Activated CD4-positive, alpha-beta T cell treated with anti-CD3 and anti-CD28 coated beads, Interleukin-2, amount 50 U/mL, for 4 hours (primary cell): ENCODE data around the gene DYRK1A.

Experiments used
- DNase-seq, 2 experiments: peaks; one replicate each; pipeline ENCODE4 v3.0.0-alpha.2; 2020

The DYRK1A gene

DNA sequence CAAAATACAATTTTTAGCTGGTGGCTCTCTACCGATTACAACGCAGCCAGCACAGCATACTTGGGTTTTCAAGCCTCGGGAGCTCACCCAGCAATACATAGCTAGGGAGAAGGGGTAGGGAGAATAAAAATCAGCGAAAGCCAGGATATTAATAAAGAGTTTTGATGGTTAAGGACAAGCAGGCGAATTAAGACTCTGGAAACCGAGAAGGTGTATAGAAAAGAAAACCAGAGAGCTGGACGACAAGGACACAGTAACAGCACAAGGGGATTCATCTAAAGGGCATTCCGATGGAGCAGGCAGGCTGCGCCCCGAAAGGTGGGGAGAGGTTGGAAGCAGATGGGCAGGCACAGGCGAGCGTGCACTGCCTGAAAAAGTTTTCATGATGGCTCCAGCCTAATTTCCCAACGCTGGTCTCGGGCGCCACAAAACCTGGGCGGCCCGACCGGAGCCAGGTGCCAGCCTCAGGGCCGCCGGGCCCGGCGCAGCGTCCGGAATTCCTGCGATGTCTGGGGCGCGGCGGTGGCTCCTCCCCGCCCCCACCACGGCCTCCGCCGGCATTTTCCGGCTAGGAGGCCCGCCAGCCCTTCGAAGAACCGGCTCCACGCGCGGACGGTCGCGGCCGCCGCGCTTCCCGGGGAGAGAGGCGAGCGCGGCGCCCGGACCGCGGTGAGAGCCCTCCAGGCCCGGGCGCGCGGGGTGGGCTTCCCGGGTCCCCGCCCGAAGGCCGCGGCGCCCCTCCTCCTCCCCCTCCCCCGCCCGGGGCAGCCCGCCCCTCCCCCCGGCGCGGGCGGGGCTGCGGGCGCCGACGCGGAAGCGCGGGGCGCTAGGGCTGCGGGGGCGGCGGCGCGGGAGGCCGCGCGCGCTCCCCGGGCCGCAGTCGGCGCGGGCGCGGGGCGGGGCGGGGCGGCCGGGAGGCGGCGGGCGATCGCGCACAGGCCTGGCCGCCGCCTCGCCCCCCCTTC, 774 bp upstream of the DYRK1A start:
- DNase-seq = peak; percentile 41 to 42

DNA sequence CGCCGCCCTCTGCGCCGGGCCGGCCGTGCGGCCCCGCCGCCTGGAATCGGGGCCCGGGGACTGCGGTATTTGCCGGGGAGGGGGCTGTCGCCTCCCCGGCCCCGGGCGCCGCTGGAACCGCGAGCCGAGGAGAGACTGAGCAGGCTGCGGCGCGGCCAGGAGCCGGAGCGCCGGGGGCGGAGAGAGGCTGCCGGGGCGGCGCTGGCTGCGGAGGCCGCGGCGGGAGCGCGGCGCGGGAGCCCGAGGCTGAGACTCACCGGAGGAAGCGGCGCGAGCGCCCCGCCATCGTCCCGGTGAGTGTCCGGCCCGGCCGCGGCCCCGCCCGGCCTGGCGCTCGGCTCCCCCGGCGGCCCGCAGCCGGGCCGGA, 746 bp downstream of the DYRK1A start:
- peak in 1 of 2 experiments; percentile 19 for DNase-seq

DNA sequence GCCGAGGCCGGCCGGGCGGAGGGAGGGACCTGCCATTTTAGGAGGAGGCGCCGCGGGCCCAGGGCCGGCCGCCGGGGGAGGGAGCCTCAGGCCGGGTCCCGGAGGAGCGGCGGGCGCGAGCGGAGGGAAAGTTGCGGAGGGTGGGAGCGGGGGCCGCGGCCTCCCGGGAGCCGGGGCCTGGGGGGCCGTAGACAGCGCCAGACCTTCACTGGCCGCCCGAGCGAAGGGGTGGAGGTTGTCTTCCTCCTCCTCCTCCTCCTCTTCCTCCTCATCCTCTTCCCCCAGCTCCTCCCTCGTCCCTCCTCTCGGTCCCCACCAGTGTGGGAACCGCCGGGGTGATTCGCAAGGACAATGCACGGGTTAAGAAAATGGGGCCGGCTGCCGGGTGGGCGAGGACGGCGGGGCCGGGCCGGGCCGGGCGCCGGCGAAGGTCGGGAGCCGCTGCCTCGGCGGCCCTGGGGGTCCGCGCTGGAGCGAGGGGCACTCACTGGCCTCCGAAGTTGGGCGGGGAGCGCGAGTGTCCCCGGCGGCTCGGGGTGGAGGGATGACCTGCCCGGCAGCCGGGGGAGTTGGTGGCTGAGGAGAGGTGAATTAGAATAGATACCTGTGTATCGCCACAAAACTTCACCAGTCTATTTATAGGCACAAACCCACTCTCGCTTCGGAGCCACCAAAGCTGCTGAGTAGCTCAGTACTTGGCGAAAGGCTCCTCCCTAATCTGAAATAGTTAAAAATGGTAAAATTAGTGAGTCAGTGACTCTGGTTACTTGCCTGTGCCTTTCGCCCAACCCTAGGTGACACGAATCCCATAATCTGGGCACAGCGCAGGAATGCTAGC, 1.3 kb downstream of the DYRK1A start:
- peak; percentile 12 to 25 for DNase-seq

DNA sequence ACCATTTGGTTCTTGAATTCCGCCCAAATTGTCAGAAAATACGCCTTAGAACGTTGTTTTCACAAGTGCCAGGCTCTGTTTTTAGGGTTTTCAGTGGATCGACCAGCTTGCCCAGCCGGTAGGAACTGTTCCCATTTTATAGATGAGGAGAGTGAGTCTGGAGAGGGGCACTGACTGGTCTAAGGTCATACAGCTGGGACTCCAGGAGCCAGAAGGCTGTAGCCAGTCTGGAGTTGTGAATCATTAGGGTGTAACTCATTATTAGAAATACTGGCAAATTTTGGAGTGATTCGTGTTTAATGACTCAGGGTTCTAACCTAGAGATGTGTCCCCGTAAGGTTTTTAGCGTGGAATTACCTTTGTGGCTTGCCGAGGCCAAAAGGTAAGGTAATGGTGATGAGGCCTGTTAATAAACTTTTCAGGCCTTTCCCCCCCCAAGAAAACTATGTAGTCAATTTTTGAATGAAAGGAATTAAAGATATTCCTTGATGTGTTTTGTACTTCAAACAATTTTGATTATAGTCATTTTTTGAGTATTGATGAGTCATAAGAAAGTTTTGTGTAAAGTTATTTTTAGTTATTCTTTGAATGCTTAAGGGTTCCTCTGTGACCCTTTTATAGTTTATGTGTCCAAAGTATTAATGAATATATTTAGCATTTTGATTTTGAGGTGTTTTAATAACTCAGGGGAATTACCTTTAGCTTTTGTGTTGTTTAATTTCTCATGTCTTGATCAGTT, 2.1 kb downstream of the DYRK1A start:
- DNase-seq = peak in 1 of 2 experiments; percentile 9

DNA sequence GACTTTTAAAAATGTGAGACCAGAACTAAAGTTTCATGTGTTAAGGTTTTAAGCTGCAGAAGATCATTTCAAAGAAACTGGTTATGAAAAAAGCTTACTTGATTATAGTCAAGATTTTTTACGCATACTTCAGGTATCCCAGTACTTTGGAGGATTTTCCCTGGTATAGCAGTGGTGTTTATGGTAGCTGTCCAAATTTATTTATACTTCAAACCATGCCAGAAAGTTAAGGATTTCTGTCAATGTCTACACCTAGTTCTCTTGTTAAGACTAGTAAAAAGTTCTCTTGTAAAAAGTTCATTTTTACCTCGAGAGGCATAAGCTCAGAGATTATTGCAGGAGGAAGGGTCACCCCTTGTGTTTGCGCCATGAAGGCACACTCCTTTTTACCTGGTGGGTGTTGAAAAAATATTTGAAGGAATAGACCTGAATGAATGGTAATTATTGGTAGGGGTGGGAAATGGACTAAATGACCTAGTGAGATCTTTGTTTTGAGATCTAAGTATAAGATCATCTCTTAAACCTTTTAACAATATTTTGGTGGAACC, 2.8 kb downstream of the DYRK1A start:
- no peak for DNase-seq

DNA sequence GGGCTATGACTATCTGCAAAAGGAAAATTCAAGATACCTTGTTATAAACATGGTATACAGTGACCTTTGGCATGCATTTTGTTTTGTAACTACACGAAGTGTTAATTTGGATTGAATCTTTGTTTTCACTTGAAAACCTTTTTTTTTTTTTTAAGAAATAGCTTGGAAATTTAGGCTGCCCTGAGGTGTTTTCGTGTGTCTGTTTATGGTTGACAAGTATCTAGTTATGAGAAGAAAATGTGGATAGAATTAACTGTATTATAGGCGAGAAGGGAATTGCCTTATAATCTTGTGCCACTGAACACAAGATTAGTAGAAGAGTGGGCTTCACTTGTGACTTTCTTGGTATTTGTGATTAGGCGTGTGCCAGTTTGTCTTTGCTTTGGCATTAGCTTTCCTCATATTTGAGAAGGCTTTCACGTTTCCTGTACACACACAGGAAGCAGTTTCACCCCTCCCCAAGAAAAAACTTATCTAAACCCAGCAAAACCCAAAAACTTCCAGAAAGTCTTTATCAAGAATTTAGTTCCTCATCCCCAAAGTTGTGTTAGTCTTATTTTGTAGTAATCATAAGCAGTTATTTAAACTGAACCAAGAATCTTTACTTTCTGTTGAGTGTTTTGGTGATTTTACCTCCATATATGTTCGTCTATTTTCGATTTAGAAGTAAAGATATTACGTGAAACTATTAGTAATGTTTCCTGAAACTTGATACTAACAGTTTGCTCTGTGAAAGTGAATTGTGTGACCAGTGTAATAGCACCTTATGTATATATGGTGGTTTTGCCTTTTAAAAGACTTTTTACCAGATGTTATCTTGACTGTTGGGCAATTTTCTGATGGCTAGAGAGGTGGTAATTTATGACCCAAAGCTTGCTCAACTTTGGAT, 3.8 kb downstream of the DYRK1A start:
- DNase-seq = no peak

DNA sequence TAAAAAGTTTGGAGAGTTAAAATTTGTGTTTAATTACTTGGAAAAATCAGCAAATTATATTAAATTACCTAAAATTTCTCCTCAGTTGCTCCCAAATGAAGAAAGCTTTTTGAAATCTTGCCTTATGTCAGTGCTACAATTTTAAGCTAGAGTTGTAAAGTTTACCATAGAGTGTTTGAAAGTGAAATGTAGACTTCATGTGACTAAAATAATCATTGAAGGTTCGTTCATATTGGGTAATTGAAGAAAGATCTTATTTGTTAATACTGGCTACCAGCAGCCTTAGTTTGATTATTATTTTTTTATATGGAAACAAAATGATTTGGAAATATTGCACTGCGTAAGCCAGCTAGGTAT, 4.4 kb downstream of the DYRK1A start:
- no peak for DNase-seq

DNA sequence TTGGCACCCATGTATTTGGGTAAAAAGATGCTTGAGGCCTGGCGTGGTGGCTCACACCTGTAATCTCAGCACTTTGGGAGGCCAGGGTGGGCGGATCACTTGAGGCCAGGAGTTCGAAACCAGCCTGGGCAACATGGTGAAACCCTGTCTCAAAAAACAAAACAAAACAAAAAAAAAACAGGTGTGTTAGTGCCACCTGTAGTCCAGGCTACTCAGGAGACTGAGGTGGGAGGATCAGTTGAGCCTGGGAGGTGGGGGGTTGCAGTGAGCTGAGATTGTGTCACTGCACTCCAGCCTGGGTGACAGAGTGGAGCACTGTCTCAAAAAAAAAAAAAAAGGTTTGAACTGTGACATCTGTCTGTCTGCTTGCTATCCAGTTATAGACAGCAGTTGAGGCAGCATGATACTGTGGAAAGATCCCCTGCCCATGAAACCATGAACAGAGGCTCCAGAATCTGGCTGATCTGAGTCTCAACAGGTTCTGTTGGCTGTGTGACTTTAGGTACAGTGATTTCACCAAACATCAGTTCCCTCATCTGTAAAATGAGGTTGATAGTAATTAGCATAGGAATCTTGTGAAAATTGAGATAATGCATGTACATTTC, 5.7 kb downstream of the DYRK1A start:
- no peak for DNase-seq

DNA sequence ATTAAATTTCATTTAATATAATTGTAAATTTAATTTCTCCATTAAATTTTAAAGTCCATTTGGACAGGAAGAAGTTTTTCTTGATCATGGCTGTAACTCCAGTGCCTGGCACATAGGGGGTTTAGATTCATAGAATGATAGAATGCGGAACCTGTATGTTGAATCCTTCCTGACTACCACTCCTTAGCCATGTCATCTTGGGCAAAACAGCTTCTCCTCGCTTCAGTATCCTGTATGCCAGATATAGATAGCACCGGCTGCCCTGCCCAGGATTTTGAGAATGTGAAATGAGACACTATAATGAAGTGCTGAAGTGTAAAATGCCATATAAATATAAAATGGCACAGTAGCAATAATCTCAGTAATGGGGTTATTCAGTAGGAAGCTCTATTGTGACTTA, 6.4 kb downstream of the DYRK1A start:
- no peak for DNase-seq

DNA sequence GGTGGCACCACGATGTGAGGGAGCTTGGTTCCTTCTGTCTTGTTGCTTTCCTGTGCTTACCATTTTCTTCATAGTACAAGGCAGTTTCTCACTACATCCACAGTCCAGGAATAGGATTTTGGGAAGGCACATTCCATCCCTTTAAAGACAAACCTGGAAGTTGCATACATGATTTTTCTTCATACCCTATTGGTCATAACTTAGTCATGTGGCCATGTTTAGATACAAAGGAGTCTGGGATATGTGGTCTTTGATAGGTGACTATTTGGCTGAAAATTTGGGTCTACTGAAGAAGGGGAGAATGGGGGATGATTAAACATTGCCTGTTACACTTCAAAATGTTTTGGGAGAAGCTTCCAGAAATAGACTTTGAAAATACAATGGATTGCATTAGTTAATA, 7.0 kb downstream of the DYRK1A start:
- DNase-seq = no peak

DNA sequence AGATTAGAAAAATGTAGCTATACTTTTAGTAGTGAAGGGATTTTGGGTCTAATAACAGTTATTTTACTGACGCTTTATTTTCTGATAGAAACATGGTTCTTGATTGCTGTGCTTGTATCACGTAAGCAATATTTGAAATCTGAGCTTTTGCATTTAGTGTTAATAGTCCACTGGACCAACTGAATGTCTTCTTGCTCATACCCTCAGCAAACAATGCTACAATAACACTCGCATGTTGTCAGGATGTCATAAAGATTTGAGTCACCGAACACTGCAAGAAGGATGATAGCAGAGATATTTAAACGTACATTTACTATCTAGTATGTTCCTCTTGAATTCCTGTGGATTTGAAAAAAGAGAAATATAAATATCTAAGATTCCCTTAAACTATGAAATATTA, 7.5 kb downstream of the DYRK1A start:
- no peak for DNase-seq

DNA sequence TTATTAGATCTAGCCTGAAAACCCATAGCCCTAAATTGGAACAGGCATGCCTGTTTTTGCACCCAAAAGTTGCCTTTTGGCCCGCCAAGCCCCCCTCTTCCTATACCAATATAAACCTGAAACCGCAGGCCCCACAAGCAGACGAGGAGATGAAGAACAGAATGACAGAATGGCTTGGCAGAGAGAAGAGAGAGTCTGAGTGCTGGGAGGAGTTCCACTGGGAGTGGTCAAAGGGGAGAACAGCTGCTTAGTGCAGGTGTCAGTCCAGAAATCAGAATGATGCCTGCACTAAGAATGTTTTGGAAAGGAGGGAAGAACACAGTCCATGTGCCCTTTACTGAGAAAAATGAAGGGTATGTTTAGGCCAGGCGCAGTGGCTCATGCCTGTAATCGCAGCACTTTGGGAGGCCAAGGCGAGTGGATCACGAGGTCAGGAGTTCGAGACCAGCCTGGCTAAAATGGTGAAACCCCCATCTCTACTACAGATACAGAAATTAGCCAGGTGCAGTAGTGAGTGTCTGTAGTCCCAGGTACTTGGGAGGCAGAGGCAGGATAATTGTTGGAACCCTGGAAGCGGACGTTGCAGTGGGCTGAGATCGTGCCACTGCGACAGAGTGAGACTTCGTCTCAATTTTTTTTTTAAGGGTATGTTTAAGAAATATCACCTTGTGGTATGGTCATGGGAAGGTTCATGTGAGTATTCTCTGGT, 9.4 kb downstream of the DYRK1A start:
- DNase-seq = no peak

DNA sequence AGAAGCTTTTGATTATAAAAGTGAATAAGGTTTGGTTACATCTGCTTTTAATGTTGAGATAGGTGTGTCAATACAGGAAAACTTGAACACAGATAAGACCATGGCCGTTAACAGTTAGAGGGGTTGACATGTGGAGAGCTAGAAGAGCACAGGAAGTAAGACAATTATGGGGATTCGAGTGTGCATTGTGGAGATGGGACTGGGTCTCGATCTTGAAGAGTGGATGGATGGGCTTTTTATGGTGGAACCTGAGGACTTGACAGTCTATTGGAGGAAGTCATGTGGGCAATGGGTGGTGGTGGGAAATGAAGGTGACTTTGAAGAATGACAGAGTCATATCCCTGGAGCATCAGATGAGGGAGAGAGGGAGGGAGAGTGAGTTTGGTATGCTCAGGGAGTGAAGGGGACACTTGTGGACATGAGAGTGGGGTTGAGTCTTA, 12.1 kb downstream of the DYRK1A start:
- DNase-seq = no peak

DNA sequence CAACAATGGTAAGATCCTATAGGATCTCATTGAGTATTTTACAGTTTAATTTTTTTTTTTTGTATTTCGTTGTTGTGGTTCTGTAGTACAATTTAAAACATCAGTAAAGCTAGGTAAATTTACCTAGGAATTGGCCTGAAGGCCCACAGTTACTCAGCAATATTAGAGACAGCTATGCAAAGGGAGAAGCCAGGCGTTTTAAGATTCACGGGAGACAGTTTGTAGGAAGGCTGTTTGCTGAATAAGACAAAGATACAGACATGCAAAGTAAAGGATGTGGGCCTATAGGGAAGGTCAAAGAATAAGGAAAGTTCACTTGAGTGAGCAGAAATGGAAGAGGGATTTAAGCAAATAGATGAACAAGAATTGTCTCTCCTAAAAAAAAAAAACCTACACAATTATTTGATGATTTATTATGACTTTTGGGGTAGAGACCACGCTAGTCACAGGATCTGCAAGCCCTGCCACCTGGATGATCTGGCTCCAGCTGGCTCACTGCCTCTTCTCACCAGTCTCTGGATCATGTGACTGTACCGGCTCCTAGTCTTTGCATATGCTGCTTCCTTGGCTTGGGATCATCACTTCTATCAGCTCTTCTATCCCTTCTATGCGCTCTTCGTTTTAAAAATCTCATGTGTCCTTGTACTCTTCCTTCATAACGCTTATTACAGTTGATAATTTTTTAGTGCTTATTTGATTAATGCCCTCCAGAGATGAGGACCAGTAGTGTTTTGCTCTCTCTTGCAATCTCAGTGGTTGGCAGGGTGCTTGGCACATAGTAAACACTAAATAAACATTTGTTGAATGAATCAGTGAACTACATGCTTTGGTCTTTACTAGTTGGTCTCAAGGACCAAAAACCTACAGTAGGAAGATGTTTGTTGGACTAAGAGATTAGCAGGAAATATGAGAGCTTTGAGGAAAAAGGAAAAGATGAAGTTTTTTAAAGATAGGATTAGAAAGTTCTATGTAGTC, 14.1 kb downstream of the DYRK1A start:
- no peak for DNase-seq

DNA sequence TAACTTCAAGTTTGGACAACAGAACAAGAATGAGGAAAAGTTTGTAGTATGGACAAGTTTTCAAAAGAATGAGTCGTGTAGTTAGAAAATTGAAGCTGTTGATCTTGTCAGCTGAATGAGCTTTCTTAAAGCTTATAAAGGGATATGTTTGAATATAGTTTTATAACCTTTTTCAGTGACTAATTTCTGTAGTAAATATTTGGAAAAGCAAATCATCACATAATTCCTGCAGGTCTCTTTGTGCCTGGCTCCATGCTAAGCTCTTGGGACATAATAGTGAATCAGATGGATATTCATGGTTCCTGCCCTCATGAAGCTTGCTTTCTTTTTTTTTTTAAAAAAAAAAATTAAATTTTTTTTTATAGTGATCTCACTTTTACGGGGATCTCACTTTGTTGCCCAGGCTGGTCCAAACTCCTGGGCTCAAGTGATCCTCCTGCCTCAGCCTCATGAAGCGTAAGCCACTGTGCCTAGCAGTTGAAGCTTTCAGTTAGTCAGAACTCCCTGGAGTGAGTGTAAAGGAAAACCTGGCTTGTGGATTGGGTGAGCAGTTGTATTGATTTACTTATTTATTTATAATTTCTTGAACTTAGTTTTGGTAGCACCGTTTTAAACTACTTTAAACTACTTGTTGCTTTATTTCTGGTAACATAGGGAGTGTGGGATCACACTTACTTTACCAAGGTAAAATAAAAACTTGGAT, 15.5 kb downstream of the DYRK1A start:
- DNase-seq = no peak

DNA sequence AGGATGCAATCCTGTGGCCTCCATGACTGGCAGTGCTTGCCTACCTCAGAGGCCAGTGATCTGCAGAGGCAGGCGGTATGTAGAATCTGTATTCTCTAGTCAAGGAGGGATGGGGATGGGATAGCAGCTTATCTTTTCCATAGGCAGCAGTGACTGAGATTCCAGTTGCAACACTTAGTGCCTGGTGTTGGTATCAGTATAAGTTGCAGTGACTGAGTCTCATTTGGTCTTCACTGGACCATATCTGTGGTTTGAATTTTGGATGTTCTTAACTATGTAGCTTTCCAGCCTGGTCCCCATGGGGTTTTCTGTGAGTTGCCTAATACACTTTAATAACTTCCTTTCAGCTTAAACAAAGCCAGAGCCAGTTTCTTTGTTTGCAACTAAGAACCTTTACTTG, 16.5 kb downstream of the DYRK1A start:
- no peak for DNase-seq

DNA sequence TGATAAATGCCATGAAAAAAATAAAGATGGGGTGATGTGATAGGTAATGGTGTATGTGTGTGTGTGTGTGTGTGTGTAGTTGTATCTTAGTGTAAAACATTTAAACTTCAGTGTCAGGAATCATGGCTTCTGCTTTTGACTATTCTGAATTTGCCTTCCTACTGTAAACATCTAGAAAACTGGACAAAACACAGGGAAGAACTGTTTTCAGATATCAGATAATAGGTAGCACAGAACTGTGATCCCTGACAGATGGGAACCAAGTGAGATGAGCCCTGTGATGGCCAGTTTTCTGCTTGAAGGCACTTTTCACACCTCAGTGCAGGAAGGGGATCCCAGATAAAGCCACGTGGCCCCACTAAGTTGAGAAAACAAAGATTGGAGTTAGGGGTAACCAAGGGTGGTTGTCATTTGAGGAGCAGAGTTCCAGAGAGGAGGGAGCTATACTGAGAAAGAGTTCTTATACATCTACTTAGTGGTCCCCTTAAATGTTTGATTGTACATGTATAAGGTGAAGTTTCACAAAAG, 17.3 kb downstream of the DYRK1A start:
- DNase-seq = no peak

DNA sequence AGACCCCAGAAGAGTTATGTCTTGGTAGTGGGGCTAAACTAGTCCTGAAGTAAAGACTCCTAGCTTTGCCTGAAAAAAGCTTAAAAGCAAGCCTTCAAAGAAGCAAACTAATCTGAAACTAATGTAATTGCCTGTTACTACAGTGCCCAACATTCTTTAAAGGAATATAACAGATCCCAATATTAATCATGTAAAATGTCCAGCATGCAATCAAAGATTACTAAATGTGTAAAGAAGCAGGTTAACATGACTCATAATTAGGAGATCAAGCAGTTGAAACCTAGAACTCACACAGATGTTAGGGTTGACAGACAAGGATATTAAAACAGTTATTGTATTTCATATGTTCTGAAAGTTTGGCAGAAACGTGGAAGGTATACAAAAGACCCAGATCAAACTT, 17.8 kb downstream of the DYRK1A start:
- no peak for DNase-seq
